HepG2 (cell line): ENCODE results near the gene ASIC3. TPM values are rescaled to one million over a fixed set of nuclear protein-coding genes. Genes with fewer than 3 reads are reported as not detected.

Source experiments
- ERF ChIP-seq: IDR thresholded peaks from 2 replicates; pipeline ENCODE4 v1.6.1; 2018; ENCODE audit warnings: missing biosample characterization, missing genetic modification reagents
- GMEB1 ChIP-seq: sonication (generic); formaldehyde crosslinking; IDR thresholded peaks from 2 replicates; pipeline ENCODE4 v1.5.1; 2020; ENCODE audit warnings: missing genetic modification reagents, mild to moderate bottlenecking, borderline replicate concordance
- HMGXB4 ChIP-seq, 2 experiments: sonication (generic) in 1 of 2; formaldehyde crosslinking in 1 of 2; IDR thresholded peaks; 2 replicates each; pipeline versions ENCODE4 v1.4.0 to v1.6.1; 2018 to 2020; ENCODE audit warnings: missing genetic modification reagents in 2 of 2, borderline replicate concordance in 1 of 2, low read depth in 1 of 2, mild to moderate bottlenecking in 1 of 2, missing biosample characterization in 1 of 2
- MTF1 ChIP-seq: sonication (generic); formaldehyde crosslinking; IDR thresholded peaks from 2 replicates; pipeline ENCODE4 v1.5.0; 2020; ENCODE audit warnings: missing genetic modification reagents
- SPEN ChIP-seq: sonication (generic); formaldehyde crosslinking; IDR thresholded peaks from 2 replicates; pipeline ENCODE4 v1.5.1; 2020; ENCODE audit warnings: low read depth, mild to moderate bottlenecking, missing genetic modification reagents
- TFDP1 ChIP-seq: IDR thresholded peaks from 2 replicates; pipeline ENCODE4 v1.6.1; 2016; ENCODE audit warnings: missing compliant biosample characterization, missing genetic modification reagents, borderline replicate concordance
- THAP11 ChIP-seq: IDR thresholded peaks from 2 replicates; pipeline ENCODE4 v1.6.1; 2016; ENCODE audit warnings: missing biosample characterization, missing genetic modification reagents
- ZMAT3 ChIP-seq: sonication (generic); formaldehyde crosslinking; conservative IDR thresholded peaks from 2 replicates; pipeline ENCODE4 v1.7.0; 2021; ENCODE audit warnings: missing genetic modification reagents
- ZNF232 ChIP-seq: sonication (generic); formaldehyde crosslinking; IDR thresholded peaks from 2 replicates; pipeline ENCODE4 v1.4.0; 2020; ENCODE audit warnings: missing genetic modification reagents, borderline replicate concordance
- ZNF34 ChIP-seq: sonication (generic); formaldehyde crosslinking; IDR thresholded peaks from 2 replicates; pipeline ENCODE4 v1.4.0; 2020; ENCODE audit warnings: mild to moderate bottlenecking, missing genetic modification reagents, borderline replicate concordance
- ZNF577 ChIP-seq: sonication (generic); formaldehyde crosslinking; IDR thresholded peaks from 2 replicates; pipeline ENCODE4 v1.4.0; 2020; ENCODE audit warnings: mild to moderate bottlenecking, low read depth, missing genetic modification reagents, borderline replicate concordance
- ZNF597 ChIP-seq: sonication (generic); formaldehyde crosslinking; IDR thresholded peaks from 2 replicates; pipeline ENCODE4 v1.5.0; 2020; ENCODE audit warnings: missing genetic modification reagents
- ZNF788 ChIP-seq: sonication (generic); formaldehyde crosslinking; IDR thresholded peaks from 2 replicates; pipeline ENCODE4 v1.5.0; 2020; ENCODE audit warnings: mild to moderate bottlenecking, missing genetic modification reagents, borderline replicate concordance
- ZSCAN25 ChIP-seq: sonication (generic); formaldehyde crosslinking; IDR thresholded peaks from 2 replicates; pipeline ENCODE4 v1.8.0; 2022; ENCODE audit warnings: mild to moderate bottlenecking, missing genetic modification reagents
- polyA plus RNA-seq, 8 experiments: library from polyadenylated mRNA; depleted of rRNA in 3 of 8; stranded (reverse) in 7 of 8; unstranded in 1 of 8; fragments of >200 nt; fragmentation: Illumina TruSeq in 4 of 8; extraction: Trizol in 4 of 8; gene quantifications; 2 replicates each; pipeline versions ENCODE4 v1.2.1 to v1.2.3, GENCODE V29; 2011 to 2016; ENCODE audit warnings: low read depth in 4 of 8, missing spikeins in 1 of 8, mixed read lengths in 1 of 8; ENCODE audit not compliant: insufficient read depth in 1 of 8
- total RNA-seq, 5 experiments: library from RNA; depleted of rRNA; stranded (reverse); fragments of >200 nt; fragmentation: Illumina TruSeq; extraction: Trizol; gene quantifications; 2 replicates each; pipeline ENCODE4 v1.2.3, GENCODE V29; 2016; ENCODE audit warnings: low read depth in 1 of 5
- TF ChIP-seq, protein P1 (sequence below): sonication (generic); formaldehyde crosslinking; IDR thresholded peaks from 2 replicates; pipeline ENCODE4 v1.4.0; 2020; ENCODE audit warnings: mild to moderate bottlenecking, missing genetic modification reagents
- TF ChIP-seq, protein P2 (sequence below): sonication (generic); formaldehyde crosslinking; conservative IDR thresholded peaks from 2 replicates; pipeline ENCODE4 v1.8.0; 2022; ENCODE audit warnings: mild to moderate bottlenecking, moderate library complexity, missing genetic modification reagents

Gene ASIC3
- total and polyA plus RNA-seq, 2 of the 13 experiments (the other 11 are each of a cell fraction or from before 2014, with no cell fraction given): 0.51 TPM; not detected in 1

GRCh38 chr7:151082141-151083070 is 34.1 kb downstream of the ASIC3 start (continued):
- no peak for TF ChIP-seq TFDP1 (CRISPR knock-in tag)
- TF ChIP-seq ZSCAN25 (CRISPR knock-in tag): peak; percentile 74
- 0 out of 2 replicates have a peak, but pooled peaks have one; percentile 9 for TF ChIP-seq ERF
- no peak; a peak in 1 of 4 replicates for TF ChIP-seq HMGXB4 (CRISPR knock-in tag; IDR thresholded peaks at IDR 0.05; ENCODE audit: borderline replicate concordance in 1 of 2, low read depth in 1 of 2)
- TF ChIP-seq, protein P1, sequence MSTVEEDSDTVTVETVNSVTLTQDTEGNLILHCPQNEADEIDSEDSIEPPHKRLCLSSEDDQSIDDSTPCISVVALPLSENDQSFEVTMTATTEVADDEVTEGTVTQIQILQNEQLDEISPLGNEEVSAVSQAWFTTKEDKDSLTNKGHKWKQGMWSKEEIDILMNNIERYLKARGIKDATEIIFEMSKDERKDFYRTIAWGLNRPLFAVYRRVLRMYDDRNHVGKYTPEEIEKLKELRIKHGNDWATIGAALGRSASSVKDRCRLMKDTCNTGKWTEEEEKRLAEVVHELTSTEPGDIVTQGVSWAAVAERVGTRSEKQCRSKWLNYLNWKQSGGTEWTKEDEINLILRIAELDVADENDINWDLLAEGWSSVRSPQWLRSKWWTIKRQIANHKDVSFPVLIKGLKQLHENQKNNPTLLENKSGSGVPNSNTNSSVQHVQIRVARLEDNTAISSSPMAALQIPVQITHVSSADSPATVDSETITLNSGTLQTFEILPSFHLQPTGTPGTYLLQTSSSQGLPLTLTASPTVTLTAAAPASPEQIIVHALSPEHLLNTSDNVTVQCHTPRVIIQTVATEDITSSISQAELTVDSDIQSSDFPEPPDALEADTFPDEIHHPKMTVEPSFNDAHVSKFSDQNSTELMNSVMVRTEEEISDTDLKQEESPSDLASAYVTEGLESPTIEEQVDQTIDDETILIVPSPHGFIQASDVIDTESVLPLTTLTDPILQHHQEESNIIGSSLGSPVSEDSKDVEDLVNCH (CRISPR knock-in tag): no peak
- no peak for TF ChIP-seq MTF1
- TF ChIP-seq ZNF577 (CRISPR knock-in tag): no peak
- TF ChIP-seq ZNF34 (CRISPR knock-in tag): no peak
- peak; percentile 9; the same call in 1 of the 2 replicates for TF ChIP-seq ZNF788 (CRISPR knock-in tag)
- no peak for TF ChIP-seq ZMAT3 (CRISPR knock-in tag)
- TF ChIP-seq ZNF597 (CRISPR knock-in tag): no peak
- TF ChIP-seq SPEN (CRISPR knock-in tag): no peak
- no peak for TF ChIP-seq THAP11 (CRISPR knock-in tag)
- TF ChIP-seq GMEB1 (CRISPR knock-in tag): peak; percentile 8; the same call in 1 of the 2 replicates
- TF ChIP-seq, protein P2, sequence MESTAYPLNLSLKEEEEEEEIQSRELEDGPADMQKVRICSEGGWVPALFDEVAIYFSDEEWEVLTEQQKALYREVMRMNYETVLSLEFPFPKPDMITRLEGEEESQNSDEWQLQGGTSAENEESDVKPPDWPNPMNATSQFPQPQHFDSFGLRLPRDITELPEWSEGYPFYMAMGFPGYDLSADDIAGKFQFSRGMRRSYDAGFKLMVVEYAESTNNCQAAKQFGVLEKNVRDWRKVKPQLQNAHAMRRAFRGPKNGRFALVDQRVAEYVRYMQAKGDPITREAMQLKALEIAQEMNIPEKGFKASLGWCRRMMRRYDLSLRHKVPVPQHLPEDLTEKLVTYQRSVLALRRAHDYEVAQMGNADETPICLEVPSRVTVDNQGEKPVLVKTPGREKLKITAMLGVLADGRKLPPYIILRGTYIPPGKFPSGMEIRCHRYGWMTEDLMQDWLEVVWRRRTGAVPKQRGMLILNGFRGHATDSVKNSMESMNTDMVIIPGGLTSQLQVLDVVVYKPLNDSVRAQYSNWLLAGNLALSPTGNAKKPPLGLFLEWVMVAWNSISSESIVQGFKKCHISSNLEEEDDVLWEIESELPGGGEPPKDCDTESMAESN: no peak
- TF ChIP-seq ZNF232 (CRISPR knock-in tag): 0 out of 2 replicates have a peak, but pooled peaks have one; percentile 37
